Measurements from ENCODE around the gene BGN.

BGN gene

GRCh38 chrX:153495903-153496589, 1.3 kb downstream of the BGN start:
- no peaks in the 10 kb centered on the region for H3K9me3 ChIP-seq (ENCODE audit: control insufficient read depth in 2 of 2, low read length in 2 of 2)
- H3K4me3 ChIP-seq (ENCODE audit: low read length in 2 of 2), result peak overlapping the region in 1 of 2 donors; percentile 29
- peaks cover 0 to 12% of the 10 kb centered on the region in 2 donors for H3K27me3 ChIP-seq (ENCODE audit: control insufficient read depth in 1 of 2, insufficient read depth in 2 of 2, low read length in 2 of 2)
- peaks cover 14% of the 10 kb centered on the region for H3K4me1 ChIP-seq (ENCODE audit: control insufficient read depth, insufficient read depth, low read length)
- no peak overlapping the region for H3K9ac ChIP-seq (ENCODE audit: low read length in 2 of 2)
- H3K36me3 ChIP-seq (ENCODE audit: control insufficient read depth in 2 of 2, insufficient read depth in 2 of 2, low read length in 2 of 2), result no peaks in the 10 kb centered on the region
- H3K27ac ChIP-seq (ENCODE audit: low read length), result no peak overlapping the region

DNA sequence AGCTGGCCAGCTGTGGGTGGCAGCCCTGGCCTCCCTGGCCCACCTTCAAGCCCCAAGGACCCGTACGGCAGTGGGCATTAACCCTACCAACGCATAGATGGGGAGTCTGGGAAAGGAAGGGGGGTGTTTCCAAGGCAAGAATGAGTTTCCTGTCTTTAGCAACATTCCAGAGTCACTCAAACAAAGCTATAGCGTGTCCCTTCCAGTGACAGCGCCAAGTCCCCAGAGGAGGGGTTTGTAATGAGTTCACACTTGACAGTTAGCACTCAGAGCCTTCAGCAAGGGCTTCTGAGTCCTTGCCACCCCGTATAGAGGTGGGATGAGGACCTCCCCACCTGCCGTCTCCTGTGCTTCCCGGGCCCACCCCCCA, 1.8 kb downstream of the BGN start:
- Histone ChIP-seq H3K27ac (ENCODE audit: low read length) (no peak overlapping the region), H3K4me3 (ENCODE audit: low read length in 2 of 2) (peak overlapping the region in 1 of 2 donors; percentile 22), H3K9me3 (ENCODE audit: control insufficient read depth in 2 of 2, low read length in 2 of 2) (no peaks in the 10 kb centered on the region), H3K36me3 (ENCODE audit: control insufficient read depth in 2 of 2, insufficient read depth in 2 of 2, low read length in 2 of 2) (no peaks in the 10 kb centered on the region), H3K27me3 (ENCODE audit: control insufficient read depth in 1 of 2, insufficient read depth in 2 of 2, low read length in 2 of 2) (peaks cover 0 to 12% of the 10 kb centered on the region in 2 donors), H3K9ac (ENCODE audit: low read length in 2 of 2) (no peak overlapping the region), H3K4me1 (ENCODE audit: control insufficient read depth, insufficient read depth, low read length) (peaks cover 14% of the 10 kb centered on the region)

GRCh38 chrX:153498453-153498852, 3.7 kb downstream of the BGN start:
- Histone ChIP-seq H3K36me3 (ENCODE audit: control insufficient read depth in 2 of 2, insufficient read depth in 2 of 2, low read length in 2 of 2) (no peaks in the 10 kb centered on the region), H3K9me3 (ENCODE audit: control insufficient read depth in 2 of 2, low read length in 2 of 2) (no peaks in the 10 kb centered on the region), H3K4me3 (ENCODE audit: low read length in 2 of 2) (no peak overlapping the region), H3K4me1 (ENCODE audit: control insufficient read depth, insufficient read depth, low read length) (peaks cover 14% of the 10 kb centered on the region), H3K27ac (ENCODE audit: low read length) (no peak overlapping the region), H3K9ac (ENCODE audit: low read length in 2 of 2) (no peak overlapping the region), H3K27me3 (ENCODE audit: control insufficient read depth in 1 of 2, insufficient read depth in 2 of 2, low read length in 2 of 2) (peaks cover 0 to 12% of the 10 kb centered on the region in 2 donors)

- H3K27me3 ChIP-seq (ENCODE audit: control insufficient read depth in 1 of 2, insufficient read depth in 2 of 2, low read length in 2 of 2), result peaks cover 0 to 12% of the 10 kb centered on the region in 2 donors
- no peak overlapping the region for H3K27ac ChIP-seq (ENCODE audit: low read length)
- no peaks in the 10 kb centered on the region for H3K36me3 ChIP-seq (ENCODE audit: control insufficient read depth in 2 of 2, insufficient read depth in 2 of 2, low read length in 2 of 2)
- H3K4me3 ChIP-seq (ENCODE audit: low read length in 2 of 2), result no peak overlapping the region
- H3K9ac ChIP-seq (ENCODE audit: low read length in 2 of 2), result no peak overlapping the region
- no peaks in the 10 kb centered on the region for H3K9me3 ChIP-seq (ENCODE audit: control insufficient read depth in 2 of 2, low read length in 2 of 2)
- H3K4me1 ChIP-seq (ENCODE audit: control insufficient read depth, insufficient read depth, low read length), result peaks cover 14% of the 10 kb centered on the region
Observed at GRCh38 chrX:153499341-153499740, 4.6 kb downstream of the BGN start.

DNA sequence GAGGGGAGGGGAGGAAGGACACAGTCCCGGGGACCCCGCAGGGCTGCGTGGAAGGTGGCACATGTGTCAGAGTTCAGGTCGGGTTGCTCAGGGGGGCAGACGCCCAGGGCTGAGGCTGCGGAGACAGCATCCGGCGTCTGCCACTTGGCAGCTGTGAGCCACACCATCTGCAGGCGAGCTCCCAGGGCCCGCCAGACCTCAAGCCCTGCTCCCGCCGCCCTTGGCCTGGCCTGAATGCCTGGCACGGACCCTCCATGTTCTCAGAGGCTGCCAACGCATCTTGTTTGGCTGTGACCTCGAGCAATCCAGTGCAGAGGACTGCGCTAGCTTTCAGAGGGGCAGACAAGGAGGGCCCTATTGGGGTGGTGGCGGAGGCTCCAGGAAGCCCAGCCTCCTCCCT, 5.1 kb downstream of the BGN start:
- no peaks in the 10 kb centered on the region for H3K9me3 ChIP-seq (ENCODE audit: control insufficient read depth in 2 of 2, low read length in 2 of 2)
- H3K36me3 ChIP-seq (ENCODE audit: control insufficient read depth in 2 of 2, insufficient read depth in 2 of 2, low read length in 2 of 2), result no peaks in the 10 kb centered on the region
- H3K27ac ChIP-seq (ENCODE audit: low read length), result no peak overlapping the region
- H3K4me1 ChIP-seq (ENCODE audit: control insufficient read depth, insufficient read depth, low read length), result peaks cover 14% of the 10 kb centered on the region
- H3K4me3 ChIP-seq (ENCODE audit: low read length in 2 of 2), result no peak overlapping the region
- no peak overlapping the region for H3K9ac ChIP-seq (ENCODE audit: low read length in 2 of 2)
- peaks cover 0 to 12% of the 10 kb centered on the region in 2 donors for H3K27me3 ChIP-seq (ENCODE audit: control insufficient read depth in 1 of 2, insufficient read depth in 2 of 2, low read length in 2 of 2)

DNA sequence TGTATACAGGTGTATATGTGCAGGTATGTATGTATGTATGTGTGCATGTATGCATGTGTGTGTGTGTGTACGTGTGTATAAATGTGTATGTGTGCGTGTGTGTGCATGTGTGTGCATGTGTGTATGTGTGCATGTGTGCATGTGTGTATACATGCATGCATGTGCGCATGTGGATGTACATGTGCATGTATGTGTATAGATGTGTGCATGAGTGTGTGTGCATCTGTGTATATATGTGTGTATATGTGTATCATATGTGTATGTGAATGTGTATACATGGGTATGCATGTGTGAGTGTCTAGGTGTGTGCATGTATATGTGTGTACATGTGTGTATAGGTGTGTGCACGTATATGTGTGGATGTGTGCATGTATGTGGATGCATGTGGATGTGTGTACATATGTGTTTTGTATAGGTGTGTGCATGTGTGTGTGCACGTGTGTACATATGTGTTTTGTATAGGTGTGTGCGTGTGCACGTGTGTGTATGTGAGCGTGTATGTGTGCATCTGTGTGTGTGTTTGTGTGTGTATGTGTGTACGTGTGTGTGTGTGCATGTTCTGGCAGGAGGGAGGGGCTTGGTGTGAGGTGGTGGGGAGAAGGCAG, 6.0 kb downstream of the BGN start:
- Histone ChIP-seq H3K9me3 (ENCODE audit: control insufficient read depth in 2 of 2, low read length in 2 of 2) (no peaks in the 10 kb centered on the region), H3K4me1 (ENCODE audit: control insufficient read depth, insufficient read depth, low read length) (peaks cover 9% of the 10 kb centered on the region), H3K36me3 (ENCODE audit: control insufficient read depth in 2 of 2, insufficient read depth in 2 of 2, low read length in 2 of 2) (no peaks in the 10 kb centered on the region), H3K27me3 (ENCODE audit: control insufficient read depth in 1 of 2, insufficient read depth in 2 of 2, low read length in 2 of 2) (peaks cover 0 to 7% of the 10 kb centered on the region in 2 donors), H3K27ac (ENCODE audit: low read length) (no peak overlapping the region), H3K4me3 (ENCODE audit: low read length in 2 of 2) (no peak overlapping the region), H3K9ac (ENCODE audit: low read length in 2 of 2) (no peak overlapping the region)

GRCh38 chrX:153501530-153501929, 6.8 kb downstream of the BGN start:
- Histone ChIP-seq H3K27ac (ENCODE audit: low read length) (no peak overlapping the region), H3K4me1 (ENCODE audit: control insufficient read depth, insufficient read depth, low read length) (peaks cover 7% of the 10 kb centered on the region), H3K9me3 (ENCODE audit: control insufficient read depth in 2 of 2, low read length in 2 of 2) (no peaks in the 10 kb centered on the region), H3K27me3 (ENCODE audit: control insufficient read depth in 1 of 2, insufficient read depth in 2 of 2, low read length in 2 of 2) (peaks cover 0 to 7% of the 10 kb centered on the region in 2 donors), H3K4me3 (ENCODE audit: low read length in 2 of 2) (no peak overlapping the region), H3K9ac (ENCODE audit: low read length in 2 of 2) (no peak overlapping the region), H3K36me3 (ENCODE audit: control insufficient read depth in 2 of 2, insufficient read depth in 2 of 2, low read length in 2 of 2) (no peaks in the 10 kb centered on the region)

- peaks cover 0 to 7% of the 10 kb centered on the region in 2 donors for H3K27me3 ChIP-seq (ENCODE audit: control insufficient read depth in 1 of 2, insufficient read depth in 2 of 2, low read length in 2 of 2)
- H3K27ac ChIP-seq (ENCODE audit: low read length), result no peak overlapping the region
- no peak overlapping the region for H3K4me3 ChIP-seq (ENCODE audit: low read length in 2 of 2)
- no peak overlapping the region for H3K9ac ChIP-seq (ENCODE audit: low read length in 2 of 2)
- H3K36me3 ChIP-seq (ENCODE audit: control insufficient read depth in 2 of 2, insufficient read depth in 2 of 2, low read length in 2 of 2), result no peaks in the 10 kb centered on the region
- H3K4me1 ChIP-seq (ENCODE audit: control insufficient read depth, insufficient read depth, low read length), result peaks cover 7% of the 10 kb centered on the region
- H3K9me3 ChIP-seq (ENCODE audit: control insufficient read depth in 2 of 2, low read length in 2 of 2), result no peaks in the 10 kb centered on the region
Observed at GRCh38 chrX:153502131-153502530, 7.4 kb downstream of the BGN start.

- H3K9me3 ChIP-seq (ENCODE audit: control insufficient read depth in 2 of 2, low read length in 2 of 2), result no peaks in the 10 kb centered on the region
- H3K4me3 ChIP-seq (ENCODE audit: low read length in 2 of 2), result no peak overlapping the region
- H3K27me3 ChIP-seq (ENCODE audit: control insufficient read depth in 1 of 2, insufficient read depth in 2 of 2, low read length in 2 of 2), result peaks cover 0 to 8% of the 10 kb centered on the region in 2 donors
- H3K36me3 ChIP-seq (ENCODE audit: control insufficient read depth in 2 of 2, insufficient read depth in 2 of 2, low read length in 2 of 2), result no peaks in the 10 kb centered on the region
- no peak overlapping the region for H3K27ac ChIP-seq (ENCODE audit: low read length)
- H3K4me1 ChIP-seq (ENCODE audit: control insufficient read depth, insufficient read depth, low read length), result peaks cover 12% of the 10 kb centered on the region
- no peak overlapping the region for H3K9ac ChIP-seq (ENCODE audit: low read length in 2 of 2)
Observed at GRCh38 chrX:153502796-153503195, 8.0 kb downstream of the BGN start.

- peaks cover 7% of the 10 kb centered on the region for H3K4me1 ChIP-seq (ENCODE audit: control insufficient read depth, insufficient read depth, low read length)
- H3K27me3 ChIP-seq (ENCODE audit: control insufficient read depth in 1 of 2, insufficient read depth in 2 of 2, low read length in 2 of 2), result peaks cover 0 to 3% of the 10 kb centered on the region in 2 donors
- H3K36me3 ChIP-seq (ENCODE audit: control insufficient read depth in 2 of 2, insufficient read depth in 2 of 2, low read length in 2 of 2), result no peaks in the 10 kb centered on the region
- no peak overlapping the region for H3K9ac ChIP-seq (ENCODE audit: low read length in 2 of 2)
- no peaks in the 10 kb centered on the region for H3K9me3 ChIP-seq (ENCODE audit: control insufficient read depth in 2 of 2, low read length in 2 of 2)
- no peak overlapping the region for H3K27ac ChIP-seq (ENCODE audit: low read length)
- H3K4me3 ChIP-seq (ENCODE audit: low read length in 2 of 2), result no peak overlapping the region
Observed at GRCh38 chrX:153504445-153505016, 9.8 kb downstream of the BGN start.

GRCh38 chrX:153505361-153505760, 10.6 kb downstream of the BGN start:
- H3K4me3 ChIP-seq (ENCODE audit: low read length in 2 of 2), result no peak overlapping the region
- no peak overlapping the region for H3K9ac ChIP-seq (ENCODE audit: low read length in 2 of 2)
- H3K27me3 ChIP-seq (ENCODE audit: control insufficient read depth in 1 of 2, insufficient read depth in 2 of 2, low read length in 2 of 2), result peaks cover 0 to 8% of the 10 kb centered on the region in 2 donors
- no peaks in the 10 kb centered on the region for H3K36me3 ChIP-seq (ENCODE audit: control insufficient read depth in 2 of 2, insufficient read depth in 2 of 2, low read length in 2 of 2)
- no peaks in the 10 kb centered on the region for H3K9me3 ChIP-seq (ENCODE audit: control insufficient read depth in 2 of 2, low read length in 2 of 2)
- peaks cover 7% of the 10 kb centered on the region for H3K4me1 ChIP-seq (ENCODE audit: control insufficient read depth, insufficient read depth, low read length)
- no peak overlapping the region for H3K27ac ChIP-seq (ENCODE audit: low read length)

Data from stomach smooth muscle (tissue), 2 donors.